Sigmoid colon (tissue), 7 donors: ENCODE measurements around the gene TJP3. TPM values are rescaled to one million over a fixed set of nuclear protein-coding genes. Genes with fewer than 3 reads are reported as not detected.

Experiments
- DNase-seq: peaks from one replicate; pipeline ENCODE4 v3.0.0-alpha.2; 2019
- H3K27ac ChIP-seq, 4 donors: fragments of 200-600 bp; sonication (generic); one replicate each; pipeline ENCODE4 v1.5.1; 2016 to 2019; ENCODE audit warnings: mild to moderate bottlenecking in 1 of 4
- H3K27me3 ChIP-seq, 3 donors: fragments of 200-600 bp; sonication (generic); one replicate each; pipeline ENCODE4 v1.5.1; 2019; ENCODE audit warnings: mild to moderate bottlenecking in 1 of 3
- H3K36me3 ChIP-seq, 4 donors: fragments of 200-600 bp; sonication (generic); one replicate each; pipeline ENCODE4 v1.5.1; 2016 to 2019
- H3K4me1 ChIP-seq, 4 donors: fragments of 200-600 bp; sonication (generic); one replicate each; pipeline ENCODE4 v1.5.1; 2017 to 2019
- H3K4me3 ChIP-seq, 4 donors: fragments of 200-600 bp; sonication (generic); one replicate each; pipeline ENCODE4 v1.5.1; 2017 to 2019; ENCODE audit warnings: mild to moderate bottlenecking in 2 of 4, moderate library complexity in 1 of 4
- H3K9me3 ChIP-seq, 4 donors: fragments of 200-600 bp in 3 of 4; sonication (generic) in 3 of 4; one replicate each; pipeline versions ENCODE4 v1.5.1 to v1.6.1; 2013 to 2019
- CTCF ChIP-seq, 4 experiments: fragments of 450-650 bp in 3 of 4; fragments of 200-600 bp in 1 of 4; IDR thresholded peaks; one replicate each; pipeline ENCODE4 v1.5.1; 2016 to 2019; ENCODE audit warnings: antibody characterized with exemption in 4 of 4, mild to moderate bottlenecking in 3 of 4, moderate library complexity in 2 of 4
- EP300 ChIP-seq, 4 donors: sonication (generic); formaldehyde crosslinking; IDR thresholded peaks; one replicate each; pipeline ENCODE4 v1.6.1; 2017; ENCODE audit warnings: antibody characterized with exemption in 4 of 4
- POLR2A ChIP-seq, 2 donors: fragments of 450-650 bp; IDR thresholded peaks; one replicate each; pipeline ENCODE4 v1.6.1; 2016; ENCODE audit warnings: antibody characterized with exemption in 2 of 2, mild to moderate bottlenecking in 2 of 2, moderate library complexity in 2 of 2
- POLR2AphosphoS5 ChIP-seq, 4 donors: sonication (generic); formaldehyde crosslinking; IDR thresholded peaks; one replicate each; pipeline ENCODE4 v1.6.1; 2017; ENCODE audit warnings: antibody characterized with exemption in 4 of 4
- WGBS, 2 donors: extraction: QIAGEN DNeasy Blood & Tissue Kit; methylation state at CpG; one replicate each; pipeline ENCODE4 v1.1.7; 2013; 5-methylcytosine and 5-hydroxymethylcytosine counted together
- intact Hi-C: fragments of 100-400 bp; cut with DNase I; formaldehyde crosslinking; loops from one replicate; pipeline ENCODE4 v1.15.1; 2023
- polyA plus RNA-seq, 3 donors: library from polyadenylated mRNA; stranded (reverse); fragments of 200-250 nt; gene quantifications; one replicate each; pipeline ENCODE4 v1.2.3, GENCODE V29; 2013
- total RNA-seq, 4 donors: library from RNA; depleted of rRNA; stranded (reverse); fragments of >200 nt; gene quantifications; one replicate each; pipeline ENCODE4 v1.1.0, GENCODE V29; 2016
- donor health status: healthy with polysubstance abuse.
- donor health status: Bipolar disorder and iron deficiency.
- donor health status: healthy.

Gene TJP3
- total and polyA plus RNA-seq, 7 donors, result 0.33 to 245 (median 80.2) TPM; not detected in 1

GRCh38 chr19:3745363-3746045 lies 37.3 kb downstream of the TJP3 start:
- 62 to 68% methylated on average over 8 of the region's 8 CpGs for WGBS, 2 donors
- Histone ChIP-seq H3K4me3 (no peak overlapping the region), H3K4me1 (no peaks in the 10 kb centered on the region), H3K9me3 (no peaks in the 10 kb centered on the region), H3K27me3 (peaks cover 0 to 21% (median 0%) of the 10 kb centered on the region in 3 donors), H3K27ac (no peak overlapping the region), H3K36me3 (peaks cover 0 to 12% (median 5%) of the 10 kb centered on the region in 4 donors)
- intact Hi-C loops, result no loop called here
- TF ChIP-seq POLR2AphosphoS5 (IDR thresholded peaks at IDR 0.05), result no peak
- no peak for TF ChIP-seq POLR2A (IDR thresholded peaks at IDR 0.05)
- no peak for TF ChIP-seq EP300 (IDR thresholded peaks at IDR 0.05)
- no peak for TF ChIP-seq CTCF (IDR thresholded peaks at IDR 0.05)
- no peak for DNase-seq

- 77 to 89% methylated on average over 31 of the region's 31 CpGs for WGBS, 2 donors
- no peak for TF ChIP-seq POLR2AphosphoS5 (IDR thresholded peaks at IDR 0.05)
- TF ChIP-seq CTCF (IDR thresholded peaks at IDR 0.05), result no peak
Observed at GRCh38 chr19:3746371-3747056, 38.3 kb downstream of the TJP3 start.

GRCh38 chr19:3748965-3749364 lies 40.8 kb downstream of the TJP3 start:
- TF ChIP-seq EP300 (IDR thresholded peaks at IDR 0.05), result no peak
- TF ChIP-seq POLR2A (IDR thresholded peaks at IDR 0.05), result no peak
- no peak for TF ChIP-seq CTCF (IDR thresholded peaks at IDR 0.05)
- no peak for TF ChIP-seq POLR2AphosphoS5 (IDR thresholded peaks at IDR 0.05)
- Histone ChIP-seq H3K4me1 (no peaks in the 10 kb centered on the region), H3K9me3 (no peaks in the 10 kb centered on the region), H3K4me3 (no peak overlapping the region), H3K27me3 (peaks cover 0 to 21% (median 0%) of the 10 kb centered on the region in 3 donors), H3K27ac (no peak overlapping the region), H3K36me3 (peaks cover 11 to 46% (median 28%) of the 10 kb centered on the region in 4 donors)
- 40 to 74% methylated on average over 8 of the region's 8 CpGs for WGBS, 2 donors
- intact Hi-C loops, result no loop called here
- no peak for DNase-seq

More at GRCh38 chr19:3746371-3747056, 38.3 kb downstream of the TJP3 start:
- Histone ChIP-seq H3K36me3 (peaks cover 3 to 22% (median 15%) of the 10 kb centered on the region in 4 donors), H3K9me3 (no peaks in the 10 kb centered on the region), H3K27ac (no peak overlapping the region), H3K27me3 (peaks cover 0 to 21% (median 0%) of the 10 kb centered on the region in 3 donors), H3K4me3 (no peak overlapping the region), H3K4me1 (no peaks in the 10 kb centered on the region)
- no peak for DNase-seq
- intact Hi-C loops, result no loop called here

DNA sequence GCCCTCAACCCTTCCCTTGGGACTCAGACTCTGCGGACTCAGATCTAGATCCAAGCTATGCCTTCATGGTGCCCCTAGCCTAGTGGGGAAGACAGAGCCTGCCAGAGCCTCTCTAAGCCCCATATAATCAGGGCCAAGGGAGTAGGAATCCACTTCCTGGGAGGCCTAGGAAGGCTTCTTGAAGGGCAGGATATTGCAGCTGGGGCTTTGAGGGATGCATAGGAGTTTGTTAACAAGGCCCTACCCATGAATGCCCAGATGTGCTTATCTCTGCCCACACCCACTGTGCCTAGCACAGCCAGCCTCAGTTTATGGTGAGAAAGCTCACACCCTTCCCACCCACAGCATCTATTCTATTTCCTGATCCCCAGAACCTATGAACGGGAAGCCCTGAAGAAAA lies 42.0 kb downstream of the TJP3 start:
- Histone ChIP-seq H3K4me3 (no peak overlapping the region), H3K27ac (no peak overlapping the region), H3K36me3 (peaks cover 11 to 50% (median 30%) of the 10 kb centered on the region in 4 donors), H3K4me1 (no peaks in the 10 kb centered on the region), H3K9me3 (no peaks in the 10 kb centered on the region), H3K27me3 (peaks cover 0 to 21% (median 0%) of the 10 kb centered on the region in 3 donors)
- intact Hi-C loops, result no loop called here
- no peak for DNase-seq
- 97 to 98% methylated on average over 2 of the region's 2 CpGs for WGBS, 2 donors
- TF ChIP-seq EP300 (IDR thresholded peaks at IDR 0.05), result no peak
- TF ChIP-seq POLR2A (IDR thresholded peaks at IDR 0.05), result no peak
- TF ChIP-seq POLR2AphosphoS5 (IDR thresholded peaks at IDR 0.05), result no peak
- TF ChIP-seq CTCF (IDR thresholded peaks at IDR 0.05), result no peak
